ENCODE results near the gene CCDC74A. TPM values are rescaled to one million over a fixed set of nuclear protein-coding genes. Genes with fewer than 3 reads are reported as not detected.
"Not testable (repeated sequence)": the region's sequence is repeated elsewhere in the genome, so short reads cannot be mapped to it uniquely, and the experiment has no call there.

CCDC74A gene
- total RNA-seq, 1 donor from 2014 or later = 2.8 TPM

DNA sequence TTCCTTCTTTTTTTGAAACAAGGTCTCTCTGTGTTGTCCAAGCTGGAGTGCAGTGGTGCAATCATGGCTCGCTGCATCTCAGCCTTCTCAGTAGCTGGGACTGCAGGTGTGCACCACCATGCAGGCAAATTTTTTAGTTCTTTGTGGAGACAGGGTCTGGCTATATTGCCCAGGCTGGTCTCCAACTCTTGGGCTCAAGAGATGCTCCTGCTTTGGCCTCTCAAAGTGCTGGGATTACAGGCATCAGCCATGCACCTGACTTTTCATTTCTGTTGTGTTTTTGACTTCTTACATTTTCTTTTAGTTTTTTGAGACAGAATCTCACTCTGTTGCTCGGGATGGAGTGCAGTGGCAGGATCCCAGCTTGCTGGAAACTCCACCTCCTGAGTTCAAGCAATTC, 2.4 kb upstream of the CCDC74A start:
- not testable (repeated sequence) for DNase-seq (ENCODE audit: low spot score); H3K9me3 Mint-ChIP-seq; H3K27me3 Mint-ChIP-seq (ENCODE audit: low read depth); H3K36me3 Mint-ChIP-seq (ENCODE audit: low read depth); H3K27ac Mint-ChIP-seq; H3K4me3 Mint-ChIP-seq (ENCODE audit: low read depth)
- H3K4me1 Mint-ChIP-seq (ENCODE audit: low read depth) = peaks cover 15% of the 10 kb centered on the region
- intact Hi-C loops (cut with micrococcal nuclease) = loop anchor here (5.0 kb wide), 1 partner anchor 113 kb away; no protein-coding TSS in a partner anchor

DNA sequence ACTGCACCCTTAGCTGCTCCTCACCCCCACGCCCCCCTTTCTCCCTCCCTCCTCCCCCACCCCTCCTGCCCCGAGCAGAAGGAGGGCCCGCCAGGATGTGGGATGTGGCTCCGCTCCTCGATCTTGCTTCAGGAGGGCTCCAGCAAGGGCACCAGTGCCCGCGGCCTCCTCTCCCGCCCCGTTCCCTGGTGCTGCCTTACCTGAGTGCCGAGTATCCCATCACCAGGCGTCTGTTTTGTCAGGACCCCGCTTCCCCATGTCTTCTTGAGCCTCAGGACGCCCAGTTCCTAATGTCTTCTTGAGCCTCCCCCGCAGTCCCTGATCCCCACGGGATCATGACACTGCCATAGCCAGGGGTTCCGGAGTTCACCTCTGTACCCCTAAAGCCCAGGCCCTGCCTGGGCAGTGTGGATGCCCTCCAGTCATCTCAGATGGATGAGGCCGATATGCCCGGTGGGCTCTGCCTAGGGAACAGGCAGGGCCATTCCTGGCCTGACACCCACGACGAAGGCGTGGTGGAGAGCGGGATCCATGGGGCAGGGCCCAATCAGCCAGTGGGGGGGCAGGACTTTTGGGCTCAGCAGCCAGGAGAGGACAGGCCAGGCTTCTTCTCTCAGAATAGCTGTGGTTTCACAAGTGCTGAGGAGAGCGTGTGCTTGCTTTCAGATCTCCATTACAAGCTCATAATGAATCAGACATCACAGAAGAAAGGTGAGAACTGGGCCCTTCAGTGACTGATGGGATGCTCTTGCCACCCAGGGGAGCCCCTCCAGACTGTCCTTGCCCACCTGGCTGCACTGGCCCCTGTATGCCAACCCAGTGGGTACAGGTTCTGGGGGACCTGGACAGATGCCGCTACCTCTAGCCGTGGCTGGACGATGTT, 1.5 kb downstream of the CCDC74A start:
- H3K9me3 Mint-ChIP-seq; H3K36me3 Mint-ChIP-seq (ENCODE audit: low read depth); H3K27ac Mint-ChIP-seq; H3K27me3 Mint-ChIP-seq (ENCODE audit: low read depth): not testable (repeated sequence)
- Mint-ChIP-seq H3K4me1 (ENCODE audit: low read depth) (peaks cover 15% of the 10 kb centered on the region), H3K4me3 (ENCODE audit: low read depth) (peak overlapping the region; percentile 68)
- DNase-seq (ENCODE audit: low spot score) = peak; percentile 8
- intact Hi-C loops (cut with micrococcal nuclease) = loop anchor here (5.0 kb wide), 1 partner anchor 117 kb away; no protein-coding TSS in a partner anchor

- peak; percentile 6 for DNase-seq (ENCODE audit: low spot score)
- H3K27me3 Mint-ChIP-seq (ENCODE audit: low read depth); H3K27ac Mint-ChIP-seq; H3K36me3 Mint-ChIP-seq (ENCODE audit: low read depth); H3K9me3 Mint-ChIP-seq; H3K4me3 Mint-ChIP-seq (ENCODE audit: low read depth): not testable (repeated sequence)
- intact Hi-C loops (cut with micrococcal nuclease) = loop anchor here (5.0 kb wide), 1 partner anchor 118 kb away; no protein-coding TSS in a partner anchor
- H3K4me1 Mint-ChIP-seq (ENCODE audit: low read depth) = peaks cover 15% of the 10 kb centered on the region
Measured at GRCh38 chr2:131529864-131530445, 2.3 kb downstream of the CCDC74A start.

DNA sequence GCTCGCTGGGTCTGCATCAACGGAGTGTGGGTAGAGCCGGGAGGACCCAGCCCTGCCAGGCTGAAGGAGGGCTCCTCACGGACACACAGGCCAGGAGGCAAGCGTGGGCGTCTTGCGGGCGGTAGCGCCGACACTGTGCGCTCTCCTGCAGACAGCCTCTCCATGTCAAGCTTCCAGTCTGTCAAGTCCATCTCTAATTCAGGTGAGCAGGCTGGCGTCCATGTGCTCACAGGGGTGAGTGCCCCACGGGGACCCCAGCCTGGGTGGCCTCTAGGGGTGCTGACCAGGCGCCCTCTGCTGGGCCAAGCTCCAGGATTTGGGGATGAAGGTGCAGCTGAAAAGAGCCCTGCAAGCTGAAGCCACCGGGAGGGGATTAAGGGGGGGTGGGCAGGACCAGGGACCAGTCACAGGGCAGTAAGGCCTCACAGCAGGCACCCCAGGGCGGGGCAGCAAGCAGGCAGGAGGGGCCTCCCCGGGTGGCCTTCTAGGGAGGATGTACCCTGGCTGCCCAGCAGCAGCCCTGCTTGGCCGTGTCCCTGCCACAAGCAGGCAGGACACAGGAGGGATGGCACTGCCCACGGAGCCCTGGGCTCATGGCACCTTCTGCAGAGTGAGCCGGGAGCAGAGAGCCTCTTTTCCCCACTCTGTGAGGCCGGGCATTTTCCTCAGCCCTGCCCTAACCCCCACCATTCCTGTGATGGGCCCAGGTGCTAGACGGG, 3.1 kb downstream of the CCDC74A start:
- peak; percentile 8 for DNase-seq (ENCODE audit: low spot score)
- H3K36me3 Mint-ChIP-seq (ENCODE audit: low read depth); H3K4me3 Mint-ChIP-seq (ENCODE audit: low read depth); H3K27ac Mint-ChIP-seq; H3K27me3 Mint-ChIP-seq (ENCODE audit: low read depth); H3K9me3 Mint-ChIP-seq; intact Hi-C loops (cut with micrococcal nuclease): not testable (repeated sequence)
- H3K4me1 Mint-ChIP-seq (ENCODE audit: low read depth) = peaks cover 15% of the 10 kb centered on the region

GRCh38 chr2:131531547-131532185, 4.0 kb downstream of the CCDC74A start:
- H3K27me3 Mint-ChIP-seq (ENCODE audit: low read depth); H3K9me3 Mint-ChIP-seq; H3K27ac Mint-ChIP-seq; DNase-seq (ENCODE audit: low spot score); intact Hi-C loops (cut with micrococcal nuclease); H3K4me3 Mint-ChIP-seq (ENCODE audit: low read depth); H3K36me3 Mint-ChIP-seq (ENCODE audit: low read depth): not testable (repeated sequence)
- peaks cover 13% of the 10 kb centered on the region for H3K4me1 Mint-ChIP-seq (ENCODE audit: low read depth)

DNA sequence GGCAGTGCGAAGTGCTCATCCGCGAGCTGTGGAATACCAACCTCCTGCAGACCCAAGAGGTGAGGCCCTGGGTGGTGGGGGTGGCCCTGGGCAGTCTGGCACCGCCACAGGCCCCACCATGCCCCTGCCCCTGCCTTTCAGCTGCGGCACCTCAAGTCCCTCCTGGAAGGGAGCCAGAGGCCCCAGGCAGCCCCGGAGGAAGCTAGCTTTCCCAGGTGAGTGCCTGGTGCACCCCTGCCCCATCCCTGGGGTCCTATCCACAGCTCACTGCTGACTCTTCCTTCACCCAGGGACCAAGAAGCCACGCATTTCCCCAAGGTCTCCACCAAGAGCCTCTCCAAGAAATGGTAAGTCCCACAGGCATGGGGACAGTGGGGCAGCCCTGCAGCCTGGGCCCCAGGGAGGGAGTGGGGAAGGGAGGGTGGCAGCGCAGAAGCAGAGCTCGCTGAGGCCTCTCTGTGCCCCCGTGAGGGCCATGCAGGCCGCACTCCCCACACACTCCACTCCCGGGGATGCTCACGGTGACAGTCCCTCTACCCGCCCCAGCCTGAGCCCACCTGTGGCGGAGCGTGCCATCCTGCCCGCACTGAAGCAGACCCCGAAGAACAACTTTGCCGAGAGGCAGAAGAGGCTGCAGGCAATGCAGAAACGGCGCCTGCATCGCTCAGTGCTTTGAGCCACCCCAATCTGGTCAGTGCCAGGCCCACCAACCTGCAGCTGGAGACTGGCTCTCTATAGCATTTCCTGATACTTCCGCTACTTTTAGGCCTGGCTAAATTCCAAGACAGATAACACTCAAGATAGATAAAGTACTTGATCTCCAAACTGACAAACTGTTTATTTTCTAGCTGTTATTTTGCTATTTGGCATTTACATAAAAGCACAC, 5.3 kb downstream of the CCDC74A start:
- H3K9me3 Mint-ChIP-seq; intact Hi-C loops (cut with micrococcal nuclease); H3K4me1 Mint-ChIP-seq (ENCODE audit: low read depth); H3K4me3 Mint-ChIP-seq (ENCODE audit: low read depth); H3K27me3 Mint-ChIP-seq (ENCODE audit: low read depth); DNase-seq (ENCODE audit: low spot score); H3K27ac Mint-ChIP-seq; H3K36me3 Mint-ChIP-seq (ENCODE audit: low read depth): not testable (repeated sequence)

DNA sequence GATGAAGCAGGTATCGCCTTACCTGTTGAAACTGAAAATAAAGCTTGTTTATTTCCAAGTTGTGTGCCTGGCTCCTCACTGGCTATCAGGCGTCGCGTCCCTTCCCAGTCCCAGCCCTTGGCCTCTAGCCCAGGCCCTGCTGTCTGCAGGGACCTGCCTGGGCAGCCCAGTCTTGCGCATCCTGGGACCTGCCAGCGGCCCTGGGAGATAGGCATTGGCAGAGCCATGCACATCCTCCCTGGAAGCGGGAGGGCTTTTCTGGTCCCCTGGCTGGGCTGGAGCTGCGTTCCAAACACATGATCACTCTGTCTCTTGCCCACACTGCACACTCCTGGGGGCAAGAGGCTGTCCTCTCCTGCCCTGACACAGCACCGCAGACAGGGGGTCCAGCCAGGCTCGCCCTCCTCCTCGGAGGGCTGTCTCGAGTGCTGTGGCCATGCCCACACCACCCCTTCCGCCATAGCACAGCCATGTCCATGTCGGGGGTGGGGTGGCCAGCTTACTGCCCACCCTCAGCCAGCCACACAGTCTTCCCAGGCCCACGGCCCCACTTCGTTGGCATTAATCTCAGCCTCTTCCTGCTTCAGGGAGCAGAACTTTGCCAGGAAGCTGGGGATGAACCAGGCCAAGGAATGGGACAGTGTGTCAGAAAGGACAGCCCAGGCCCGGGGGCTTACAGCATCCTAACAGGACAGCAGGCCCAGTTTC, 6.1 kb downstream of the CCDC74A start:
- H3K27me3 Mint-ChIP-seq (ENCODE audit: low read depth); H3K27ac Mint-ChIP-seq; H3K4me1 Mint-ChIP-seq (ENCODE audit: low read depth); intact Hi-C loops (cut with micrococcal nuclease); H3K9me3 Mint-ChIP-seq; DNase-seq (ENCODE audit: low spot score); H3K4me3 Mint-ChIP-seq (ENCODE audit: low read depth); H3K36me3 Mint-ChIP-seq (ENCODE audit: low read depth): not testable (repeated sequence)

DNA sequence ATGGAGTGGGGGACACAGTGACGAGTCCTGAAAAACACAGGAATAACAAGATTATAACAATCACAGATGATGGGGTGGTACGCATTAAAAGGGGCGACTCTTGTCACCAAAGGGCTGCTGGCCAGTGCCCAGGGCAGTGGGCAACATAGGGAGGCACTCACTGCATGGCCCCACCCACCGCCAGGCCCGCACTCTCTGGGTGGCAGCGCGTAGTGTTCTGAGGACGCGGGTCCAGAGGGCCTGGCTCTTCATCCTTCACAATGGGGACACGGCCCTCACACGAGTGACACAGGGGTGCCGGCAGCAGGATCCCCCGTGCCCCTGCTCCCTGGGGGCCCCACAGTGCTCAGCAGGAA, 6.6 kb downstream of the CCDC74A start:
- H3K9me3 Mint-ChIP-seq; H3K4me3 Mint-ChIP-seq (ENCODE audit: low read depth); intact Hi-C loops (cut with micrococcal nuclease); H3K27me3 Mint-ChIP-seq (ENCODE audit: low read depth); H3K4me1 Mint-ChIP-seq (ENCODE audit: low read depth); DNase-seq (ENCODE audit: low spot score); H3K36me3 Mint-ChIP-seq (ENCODE audit: low read depth); H3K27ac Mint-ChIP-seq: not testable (repeated sequence)

DNA sequence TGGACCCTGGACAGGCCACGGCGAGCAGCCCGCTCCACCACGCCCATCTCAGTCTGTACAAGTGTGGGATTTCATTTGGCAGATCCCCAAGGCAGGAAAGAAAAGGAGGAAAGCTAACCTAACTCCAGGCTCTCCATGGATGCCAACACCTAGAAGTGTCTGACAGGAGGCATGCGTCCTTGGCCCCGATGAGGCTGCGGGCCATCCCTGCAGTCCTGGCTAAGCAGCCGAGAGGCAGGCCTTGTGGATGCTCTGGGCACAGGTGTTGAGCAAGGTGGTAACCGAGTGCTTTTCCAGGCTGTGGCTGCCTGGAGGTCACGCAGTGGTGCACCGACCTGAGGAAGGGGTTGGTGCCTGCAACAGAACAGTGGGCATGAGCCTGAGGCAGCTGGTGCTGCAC, 7.3 kb downstream of the CCDC74A start:
- DNase-seq (ENCODE audit: low spot score); H3K36me3 Mint-ChIP-seq (ENCODE audit: low read depth); intact Hi-C loops (cut with micrococcal nuclease); H3K4me1 Mint-ChIP-seq (ENCODE audit: low read depth); H3K27ac Mint-ChIP-seq; H3K9me3 Mint-ChIP-seq; H3K4me3 Mint-ChIP-seq (ENCODE audit: low read depth); H3K27me3 Mint-ChIP-seq (ENCODE audit: low read depth): not testable (repeated sequence)

GRCh38 chr2:131535526-131535925, 7.8 kb downstream of the CCDC74A start:
- no peaks in the 10 kb centered on the region for H3K36me3 Mint-ChIP-seq (ENCODE audit: low read depth)
- no peaks in the 10 kb centered on the region for H3K4me1 Mint-ChIP-seq (ENCODE audit: low read depth)
- no peak overlapping the region for H3K4me3 Mint-ChIP-seq (ENCODE audit: low read depth)
- peaks cover 13% of the 10 kb centered on the region for H3K27me3 Mint-ChIP-seq (ENCODE audit: low read depth)
- H3K27ac Mint-ChIP-seq = no peak overlapping the region
- DNase-seq (ENCODE audit: low spot score) = no peak
- intact Hi-C loops (cut with micrococcal nuclease) = no loop called here
- no peaks in the 10 kb centered on the region for H3K9me3 Mint-ChIP-seq

DNA sequence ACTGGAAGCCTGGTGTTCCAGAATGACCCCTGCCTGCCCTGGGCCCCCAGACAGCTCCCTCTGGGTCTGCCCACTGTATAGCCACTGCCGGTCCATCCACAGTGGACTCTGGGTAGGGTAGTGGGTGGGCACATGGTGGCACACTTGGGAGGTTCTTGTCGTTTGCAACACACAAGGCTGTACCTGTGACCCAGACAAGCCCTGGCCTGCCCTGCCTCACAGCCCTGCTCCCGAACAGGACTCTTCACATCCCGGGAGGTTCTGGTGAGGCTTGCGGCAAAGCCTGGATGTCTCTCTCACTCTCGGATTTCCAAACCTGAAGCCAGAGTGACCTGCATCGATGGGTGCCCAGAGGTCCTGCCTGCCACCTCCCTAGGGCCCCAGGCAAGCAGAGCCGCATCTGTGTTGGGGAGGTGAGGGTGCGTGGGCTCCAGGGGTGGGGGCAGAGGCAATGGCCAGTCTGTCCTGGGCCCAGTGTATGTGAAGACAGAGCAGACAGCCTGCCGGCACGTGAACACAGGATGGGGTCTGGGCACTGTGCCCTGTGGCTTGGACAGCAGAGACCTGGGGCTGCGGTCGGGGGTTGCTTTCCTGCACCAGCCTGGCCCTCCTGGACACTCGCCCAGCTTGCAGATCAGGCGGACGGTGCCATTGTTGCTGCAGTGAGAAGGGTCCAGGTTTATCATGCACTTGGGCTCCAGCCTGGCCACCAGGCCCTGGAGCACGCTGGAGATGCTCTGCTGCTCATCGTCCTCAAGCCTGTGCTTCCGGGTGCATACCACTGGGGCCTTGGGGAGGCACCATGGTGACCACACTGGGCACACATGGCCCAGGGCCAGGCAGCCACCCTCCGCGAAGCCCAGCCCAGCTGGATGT, 8.5 kb downstream of the CCDC74A start:
- H3K36me3 Mint-ChIP-seq (ENCODE audit: low read depth); H3K27ac Mint-ChIP-seq; intact Hi-C loops (cut with micrococcal nuclease); H3K4me3 Mint-ChIP-seq (ENCODE audit: low read depth); DNase-seq (ENCODE audit: low spot score); H3K9me3 Mint-ChIP-seq; H3K4me1 Mint-ChIP-seq (ENCODE audit: low read depth): not testable (repeated sequence)
- H3K27me3 Mint-ChIP-seq (ENCODE audit: low read depth) = peaks cover 15% of the 10 kb centered on the region

Data from activated T-helper 2 cell treated with anti-CD3 and anti-CD28 coated beads, Interferon-gamma antibody, Interleukin-2, Interleukin-4, amounts not matched to agents 10 μg/mL and 5 μg/mL and 100 μg/mL, durations not matched to agents 14 hours and 24 hours and 36 hours (primary cell).